Pancreas (tissue), 10 donors: ENCODE data around the gene EPB41. TPM values are rescaled to one million over a fixed set of nuclear protein-coding genes. Genes with fewer than 3 reads are reported as not detected.

ENCODE experiments used
- ATAC-seq, 4 donors: fragments of 200-7000 bp; cut with Tn5 transposase; one replicate each; pipeline versions ENCODE4 v1.8.0 to v1.9.1; 2020; ENCODE audit warnings: mild to moderate bottlenecking in 4 of 4, moderate library complexity in 4 of 4
- DNase-seq, 6 donors: peaks; one replicate each; pipeline ENCODE4 v3.0.0-alpha.2; 2020
- FAIRE-seq: peaks from 2 replicates; lab custom pipeline; 2012; peaks lifted over from hg19 to GRCh38; lab: Jason Lieb, UNC
- H3K27ac ChIP-seq, 4 donors: fragments of 200-600 bp; sonication (generic); 1 replicate in 3 of 4; 2 replicates in 1 of 4; pipeline versions ENCODE4 v1.5.0 to v1.8.0; 2020
- H3K27me3 ChIP-seq, 4 donors: fragments of 200-600 bp; one replicate each; pipeline ENCODE4 v1.8.0; 2021
- H3K36me3 ChIP-seq, 3 donors: fragments of 200-600 bp; sonication (generic) in 1 of 3; one replicate each; pipeline versions ENCODE4 v1.5.0 to v1.8.0; 2020 to 2021
- H3K4me1 ChIP-seq, 3 donors: fragments of 200-600 bp; one replicate each; pipeline ENCODE4 v1.8.0; 2021
- H3K4me3 ChIP-seq, 4 donors: fragments of 200-600 bp; sonication (generic) in 2 of 4; one replicate each; pipeline versions ENCODE4 v1.5.0 to v1.8.0; 2020 to 2021
- H3K9me3 ChIP-seq, 4 donors: fragments of 200-600 bp; one replicate each; pipeline ENCODE4 v1.8.0; 2021
- CTCF ChIP-seq, 4 donors: fragments of 200-600 bp; sonication (generic) in 3 of 4; IDR thresholded peaks; one replicate each; pipeline versions ENCODE4 v1.5.0 to v1.8.0; 2021; ENCODE audit warnings: antibody characterized with exemption in 4 of 4
- WGBS, 2 donors: extraction: QIAGEN DNeasy Blood & Tissue Kit; methylation state at CpG; one replicate each; pipeline ENCODE4 v1.1.7; 2013; 5-methylcytosine and 5-hydroxymethylcytosine counted together
- intact Hi-C, 3 donors: fragments of 100-400 bp; cut with DNase I; formaldehyde crosslinking; loops; one replicate each; pipeline versions ENCODE4 v1.11.1 to v1.14.2; 2022
- polyA plus RNA-seq, 2 donors: library from polyadenylated mRNA; stranded (reverse); fragments of 200-250 nt; gene quantifications; one replicate each; pipeline ENCODE4 v1.2.3, GENCODE V29; 2013
- total RNA-seq, 6 donors: library from RNA; stranded (reverse); fragmentation: NEBNext Ultra II Directional in 4 of 6; extraction: Animal tissue kit (Norgen Biotek cat#: 25700) in 4 of 6; gene quantifications; one replicate each; pipeline versions ENCODE4 v1.2.1 to v1.2.4, GENCODE V29; 2021 to 2023
- donor health status: healthy with polysubstance abuse.
- donor health status: DM: no; HTN: no; CAD: no; lungs with moderate emphysema.
- donor health status: DM: no; HTN: no; CAD: no.
- donor health status: control.
- donor health status: control.
- donor health status: Bipolar disorder and iron deficiency.
- donor health status: DM: yes; HTN: yes; CAD: no.
- donor health status: DM: no; HTN: no; CAD: no.
- donor health status: DM: no; HTN: no; CAD: no.
- donor health status: DM: yes; HTN: yes; CAD: no.

EPB41 gene
- total and polyA plus RNA-seq, 8 donors = 9.1 to 39.8 (median 23.2) TPM

GRCh38 chr1:29047142-29047541 lies 132.8 kb downstream of the EPB41 start:
- Histone ChIP-seq H3K27me3 (no peaks in the 10 kb centered on the region), H3K4me3 (no peak overlapping the region), H3K4me1 (no peaks in the 10 kb centered on the region), H3K36me3 (no peaks in the 10 kb centered on the region), H3K9me3 (no peaks in the 10 kb centered on the region), H3K27ac (no peak overlapping the region)
- WGBS, 2 donors = 62 to 63% methylated on average over 5 of the region's 5 CpGs
- peak in 1 of 6 donors; percentile 27 for DNase-seq
- TF ChIP-seq CTCF (IDR thresholded peaks at IDR 0.05) = no peak
- FAIRE-seq = no peak
- peak in 1 of 4 donors; percentile 38 for ATAC-seq
- intact Hi-C loops = no loop called here

GRCh38 chr1:29050166-29050565 lies 135.8 kb downstream of the EPB41 start:
- intact Hi-C loops = no loop called here
- no peak for ATAC-seq
- FAIRE-seq = no peak
- TF ChIP-seq CTCF (IDR thresholded peaks at IDR 0.05) = no peak
- Histone ChIP-seq H3K4me1 (no peaks in the 10 kb centered on the region), H3K36me3 (no peaks in the 10 kb centered on the region), H3K9me3 (no peaks in the 10 kb centered on the region), H3K27me3 (no peaks in the 10 kb centered on the region), H3K4me3 (no peak overlapping the region), H3K27ac (no peak overlapping the region)
- DNase-seq = no peak
- WGBS, 2 donors = 90 to 98% methylated on average over 1 of the region's 1 CpG

- no peak for FAIRE-seq
- TF ChIP-seq CTCF (IDR thresholded peaks at IDR 0.05) = no peak
- intact Hi-C loops = no loop called here
- no peak overlapping the region for H3K4me3 ChIP-seq
- ATAC-seq = no peak
- no peaks in the 10 kb centered on the region for H3K4me1 ChIP-seq
- no peaks in the 10 kb centered on the region for H3K9me3 ChIP-seq
- H3K36me3 ChIP-seq = no peaks in the 10 kb centered on the region
- WGBS, 2 donors = 83 to 91% methylated on average over 2 of the region's 2 CpGs
- no peaks in the 10 kb centered on the region for H3K27me3 ChIP-seq
- H3K27ac ChIP-seq = no peak overlapping the region
- DNase-seq = no peak
Observed at GRCh38 chr1:29052100-29052499, 137.7 kb downstream of the EPB41 start.

- H3K27me3 ChIP-seq = no peaks in the 10 kb centered on the region
- intact Hi-C loops = no loop called here
- H3K36me3 ChIP-seq = no peaks in the 10 kb centered on the region
- no peak for TF ChIP-seq CTCF (IDR thresholded peaks at IDR 0.05)
- no peaks in the 10 kb centered on the region for H3K9me3 ChIP-seq
- no peak overlapping the region for H3K27ac ChIP-seq
- no peak overlapping the region for H3K4me3 ChIP-seq
- no peak for ATAC-seq
- H3K4me1 ChIP-seq = no peaks in the 10 kb centered on the region
- DNase-seq = no peak
- FAIRE-seq = no peak
- WGBS, 2 donors = 91 to 96% methylated on average over 7 of the region's 7 CpGs
Observed at GRCh38 chr1:29052941-29053340, 138.6 kb downstream of the EPB41 start.

GRCh38 chr1:29055160-29055559 lies 140.8 kb downstream of the EPB41 start:
- no peak for FAIRE-seq

More at GRCh38 chr1:29055160-29055559, 140.8 kb downstream of the EPB41 start:
- DNase-seq = no peak
- Histone ChIP-seq H3K4me3 (no peak overlapping the region), H3K4me1 (no peaks in the 10 kb centered on the region), H3K9me3 (no peaks in the 10 kb centered on the region), H3K36me3 (no peaks in the 10 kb centered on the region), H3K27me3 (no peaks in the 10 kb centered on the region), H3K27ac (no peak overlapping the region)
- no peak for TF ChIP-seq CTCF (IDR thresholded peaks at IDR 0.05)
- ATAC-seq = no peak
- intact Hi-C loops = no loop called here
- 94% methylated on average over 1 of the region's 1 CpG for WGBS, 2 donors
